ENCODE measurements around the gene PMF1.

PMF1 gene

GRCh38 chr1:156276532-156276931 lies 63.7 kb downstream of the PMF1 start:
- DNase-seq: no peak

- DNase-seq: no peak
These were observed 64.2 kb downstream of the PMF1 start for GRCh38 chr1:156276966-156277381.

GRCh38 chr1:156279837-156280236 lies 67.0 kb downstream of the PMF1 start:
- no peak for DNase-seq

- peak; percentile 57 to 62 for DNase-seq
These were observed 68.5 kb downstream of the PMF1 start for GRCh38 chr1:156281281-156281680.

GRCh38 chr1:156281693-156282478 lies 69.1 kb downstream of the PMF1 start:
- DNase-seq: peak; percentile 38 to 46

GRCh38 chr1:156282479-156283222 lies 69.8 kb downstream of the PMF1 start, which contains the start of gene SMG5:
SMG5 (minus strand) TSS chr1:156282825; CDS start chr1:156282680, 145 bp downstream.
- DNase-seq: peak; percentile 94 to 95

GRCh38 chr1:156283521-156283920 lies 70.7 kb downstream of the PMF1 start:
- no peak for DNase-seq

GRCh38 chr1:156284112-156284511 lies 71.3 kb downstream of the PMF1 start, which contains the start of gene TMEM79:
TMEM79 (plus strand) TSS chr1:156284325; CDS start chr1:156285227, 902 bp downstream.
- no peak for DNase-seq

GRCh38 chr1:156284757-156285156 lies 72.0 kb downstream of the PMF1 start:
- no peak for DNase-seq

GRCh38 chr1:156285437-156285836 lies 72.6 kb downstream of the PMF1 start:
- no peak for DNase-seq

GRCh38 chr1:156286061-156286460 lies 73.3 kb downstream of the PMF1 start:
- DNase-seq: no peak
